Esophagus squamous epithelium (tissue), 4 donors: ENCODE measurements around the gene SLC22A7.

Experiments
- POLR2A ChIP-seq, 4 donors: fragments of 450-650 bp; IDR thresholded peaks; one replicate each; pipeline ENCODE4 v1.6.1; 2017; ENCODE audit warnings: antibody characterized with exemption in 4 of 4, mild to moderate bottlenecking in 4 of 4, moderate library complexity in 3 of 4
- TF ChIP-seq, protein P1 (sequence below), 6 experiments: fragments of 450-650 bp in 4 of 6; fragments of 200-600 bp in 2 of 6; sonication (generic) in 2 of 6; IDR thresholded peaks; one replicate each; pipeline ENCODE4 v1.5.1; 2016 to 2019; ENCODE audit warnings: antibody characterized with exemption in 6 of 6, mild to moderate bottlenecking in 4 of 6, moderate library complexity in 4 of 6

DNA sequence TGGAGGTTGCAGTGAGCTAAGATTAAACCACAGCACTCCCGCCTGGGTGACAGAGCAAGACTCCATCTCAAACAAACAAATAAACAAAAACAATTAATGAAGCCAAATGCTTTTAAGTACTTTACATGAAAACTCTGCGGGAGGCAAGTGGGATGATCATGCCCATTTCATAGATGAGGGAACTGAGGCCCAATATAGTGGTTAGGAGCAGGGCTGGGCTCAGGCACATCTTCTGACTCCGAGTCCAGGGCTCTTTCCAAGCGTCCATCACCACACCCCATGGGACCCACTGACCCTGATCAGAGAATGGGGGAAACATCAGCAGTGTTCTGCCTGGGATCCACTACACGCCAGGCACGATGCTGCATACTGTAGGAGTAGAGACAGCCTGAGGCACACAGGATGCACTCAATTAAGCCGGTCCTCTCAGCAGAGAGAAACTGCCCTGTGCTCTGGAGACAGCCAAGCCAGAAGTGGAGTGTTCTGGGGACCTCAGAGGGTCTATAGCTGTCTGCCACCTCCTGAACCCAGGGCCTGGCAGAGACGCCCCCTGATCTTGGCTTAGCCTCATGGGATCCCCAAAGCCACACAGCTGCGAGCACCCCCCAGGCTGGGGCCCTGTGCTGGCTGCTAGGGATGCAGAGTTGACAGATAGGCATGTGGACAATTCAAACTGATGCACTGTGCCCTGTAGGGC lies 41.2 kb upstream of the SLC22A7 start:
- TF ChIP-seq, protein P1, sequence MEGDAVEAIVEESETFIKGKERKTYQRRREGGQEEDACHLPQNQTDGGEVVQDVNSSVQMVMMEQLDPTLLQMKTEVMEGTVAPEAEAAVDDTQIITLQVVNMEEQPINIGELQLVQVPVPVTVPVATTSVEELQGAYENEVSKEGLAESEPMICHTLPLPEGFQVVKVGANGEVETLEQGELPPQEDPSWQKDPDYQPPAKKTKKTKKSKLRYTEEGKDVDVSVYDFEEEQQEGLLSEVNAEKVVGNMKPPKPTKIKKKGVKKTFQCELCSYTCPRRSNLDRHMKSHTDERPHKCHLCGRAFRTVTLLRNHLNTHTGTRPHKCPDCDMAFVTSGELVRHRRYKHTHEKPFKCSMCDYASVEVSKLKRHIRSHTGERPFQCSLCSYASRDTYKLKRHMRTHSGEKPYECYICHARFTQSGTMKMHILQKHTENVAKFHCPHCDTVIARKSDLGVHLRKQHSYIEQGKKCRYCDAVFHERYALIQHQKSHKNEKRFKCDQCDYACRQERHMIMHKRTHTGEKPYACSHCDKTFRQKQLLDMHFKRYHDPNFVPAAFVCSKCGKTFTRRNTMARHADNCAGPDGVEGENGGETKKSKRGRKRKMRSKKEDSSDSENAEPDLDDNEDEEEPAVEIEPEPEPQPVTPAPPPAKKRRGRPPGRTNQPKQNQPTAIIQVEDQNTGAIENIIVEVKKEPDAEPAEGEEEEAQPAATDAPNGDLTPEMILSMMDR (IDR thresholded peaks at IDR 0.05): no peak
- TF ChIP-seq POLR2A (IDR thresholded peaks at IDR 0.05): no peak
